ENCODE data around the gene RPL27.
"Not testable (repeated sequence)": the region's sequence is repeated elsewhere in the genome, so short reads cannot be mapped to it uniquely, and the experiment has no call there.

The RPL27 gene

DNA sequence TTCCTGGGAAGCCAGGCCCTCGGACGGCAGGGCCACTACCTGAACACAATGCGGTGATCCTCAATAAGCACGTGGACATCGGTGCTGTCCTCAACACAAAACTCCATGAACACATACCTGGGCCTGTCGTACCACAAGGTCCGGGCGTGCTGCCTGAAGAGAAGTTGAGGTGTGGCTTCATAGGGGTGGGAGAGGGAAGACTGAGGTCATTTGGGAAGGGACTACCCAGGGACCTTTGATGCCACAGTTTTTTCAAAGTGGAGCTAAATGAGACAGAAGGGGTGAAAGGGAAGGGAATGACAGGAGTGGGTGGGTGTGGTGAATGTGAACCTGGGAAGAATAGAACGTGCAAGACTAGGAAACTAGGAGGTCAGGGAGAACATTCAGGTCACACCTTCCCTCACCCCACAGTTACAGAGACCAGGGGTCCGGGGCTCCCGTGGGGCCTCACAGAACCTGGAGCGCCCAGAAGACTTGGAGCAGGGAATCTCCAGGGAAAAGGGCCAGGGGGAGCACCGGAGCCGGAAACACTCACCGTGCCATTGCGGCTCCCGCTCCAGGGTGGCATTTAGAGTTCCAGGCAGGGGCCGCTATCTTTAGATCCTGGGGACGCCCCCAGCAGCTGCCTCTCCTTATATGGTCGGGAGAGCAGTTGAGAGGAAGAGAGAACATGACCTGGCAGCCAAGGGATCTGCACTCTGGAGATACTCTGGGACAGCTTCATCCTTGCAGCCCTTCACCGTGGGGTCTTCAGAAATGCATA is 18.5 kb upstream of the RPL27 start, which contains the start of gene PTGES3L:
Gene PTGES3L, minus strand, starts transcription at position 570 of the 763 bp plus-strand sequence. Its CDS starts 27 bp downstream, at position 543.
- H3K27ac ChIP-seq (ENCODE audit: low read length), result peak within 1 kb of the TSS; percentile 71
- H3K4me1 ChIP-seq (ENCODE audit: control insufficient read depth in 1 of 2, insufficient read depth in 2 of 2, low read length in 2 of 2), result peaks cover 0 to 23% of the 10 kb centered on the region in 2 donors

DNA sequence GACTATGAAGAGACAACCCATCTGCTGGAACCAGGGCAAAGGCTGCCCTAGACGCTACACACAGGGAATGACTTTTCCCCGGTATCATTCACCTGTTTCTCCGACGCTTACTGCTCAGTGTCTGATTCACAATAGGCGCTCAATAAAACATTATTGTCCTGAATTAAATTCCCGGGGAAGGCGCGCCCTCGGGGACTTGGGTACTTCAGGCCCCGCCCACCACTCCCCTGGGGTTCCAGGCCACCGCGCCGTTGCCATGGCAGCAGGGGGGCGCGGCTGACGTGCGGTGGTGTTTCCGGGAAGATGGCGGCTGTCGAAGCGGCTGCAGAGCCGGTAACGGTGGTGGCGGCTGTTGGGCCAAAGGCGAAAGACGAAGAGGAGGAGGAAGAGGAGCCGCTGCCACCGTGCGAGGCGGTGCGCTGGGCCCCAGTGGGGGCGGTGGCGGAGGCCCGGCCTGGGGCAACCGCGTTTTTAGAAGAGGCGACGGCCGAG is 17.9 kb upstream of the RPL27 start, which contains the start of gene RUNDC1:
Gene RUNDC1, plus strand, starts transcription at position 292 of the 492 bp plus-strand sequence. Its CDS starts 12 bp downstream, at position 304.
- H3K4me1 ChIP-seq (ENCODE audit: control insufficient read depth in 1 of 2, insufficient read depth in 2 of 2, low read length in 2 of 2), result peaks cover 0 to 23% of the 10 kb centered on the region in 2 donors
- no peaks in the 10 kb centered on the region for H3K9me3 ChIP-seq (ENCODE audit: control insufficient read depth in 1 of 2, low read length in 2 of 2)
- H3K27me3 ChIP-seq (ENCODE audit: low read depth, low read length), result no peaks in the 10 kb centered on the region
- no peaks in the 10 kb centered on the region for H3K36me3 ChIP-seq (ENCODE audit: control insufficient read depth in 1 of 2, insufficient read depth in 2 of 2, low read length in 2 of 2)
- peak within 1 kb of the TSS; percentile 82 to 97 for H3K4me3 ChIP-seq (ENCODE audit: low read depth in 1 of 2, low read length in 2 of 2)
- H3K27ac ChIP-seq (ENCODE audit: low read length), result peak within 1 kb of the TSS; percentile 71

More for the DNA sequence above, 18.5 kb upstream of the RPL27 start, which contains the start of gene PTGES3L:
- Histone ChIP-seq H3K36me3 (ENCODE audit: control insufficient read depth in 1 of 2, insufficient read depth in 2 of 2, low read length in 2 of 2) (no peaks in the 10 kb centered on the region), H3K9me3 (ENCODE audit: control insufficient read depth in 1 of 2, low read length in 2 of 2) (no peaks in the 10 kb centered on the region), H3K4me3 (ENCODE audit: low read depth in 1 of 2, low read length in 2 of 2) (peak within 1 kb of the TSS; percentile 82 to 97), H3K27me3 (ENCODE audit: low read depth, low read length) (no peaks in the 10 kb centered on the region)

DNA sequence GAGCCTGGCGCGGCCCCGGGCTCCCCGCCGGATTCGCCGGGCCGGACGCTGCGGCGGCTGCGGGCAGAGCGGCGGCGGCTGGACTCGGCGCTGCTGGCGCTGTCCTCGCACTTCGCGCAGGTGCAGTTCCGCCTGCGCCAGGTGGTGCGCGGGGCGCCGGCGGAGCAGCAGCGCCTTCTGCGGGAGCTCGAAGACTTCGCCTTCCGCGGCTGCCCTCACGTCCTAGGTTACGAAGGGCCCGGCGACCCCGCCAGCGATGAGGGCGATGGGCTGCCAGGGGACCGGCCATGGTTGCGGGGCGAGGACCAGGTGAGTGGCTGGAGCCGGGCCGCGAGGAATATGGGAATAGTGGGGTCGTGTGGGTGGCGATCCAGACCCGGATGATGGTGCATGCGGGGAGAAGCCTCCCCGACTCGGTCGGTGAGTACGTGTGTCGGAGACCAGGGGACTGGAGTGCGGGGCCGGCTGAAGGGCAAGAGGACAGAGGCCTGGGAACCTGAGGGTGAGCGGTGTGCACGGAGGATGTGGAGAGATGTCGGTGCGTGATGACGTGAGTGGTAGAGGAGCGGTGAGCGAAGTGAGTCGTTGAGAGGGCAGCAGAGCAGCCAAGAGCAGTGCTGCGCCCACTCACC is 17.3 kb upstream of the RPL27 start:
- Histone ChIP-seq H3K36me3 (ENCODE audit: control insufficient read depth in 1 of 2, insufficient read depth in 2 of 2, low read length in 2 of 2) (no peaks in the 10 kb centered on the region), H3K9me3 (ENCODE audit: control insufficient read depth in 1 of 2, low read length in 2 of 2) (no peaks in the 10 kb centered on the region), H3K4me1 (ENCODE audit: control insufficient read depth in 1 of 2, insufficient read depth in 2 of 2, low read length in 2 of 2) (peaks cover 0 to 25% of the 10 kb centered on the region in 2 donors), H3K4me3 (ENCODE audit: low read depth in 1 of 2, low read length in 2 of 2) (peak overlapping the region; percentile 82 to 97), H3K27ac (ENCODE audit: low read length) (peak overlapping the region; percentile 71), H3K27me3 (ENCODE audit: low read depth, low read length) (no peaks in the 10 kb centered on the region)

- Histone ChIP-seq H3K27me3 (ENCODE audit: low read depth, low read length) (no peaks in the 10 kb centered on the region), H3K4me3 (ENCODE audit: low read depth in 1 of 2, low read length in 2 of 2) (no peak overlapping the region), H3K27ac (ENCODE audit: low read length) (no peak overlapping the region), H3K36me3 (ENCODE audit: control insufficient read depth in 1 of 2, insufficient read depth in 2 of 2, low read length in 2 of 2) (peaks cover 3 to 7% of the 10 kb centered on the region in 2 donors), H3K4me1 (ENCODE audit: control insufficient read depth in 1 of 2, insufficient read depth in 2 of 2, low read length in 2 of 2) (peaks cover 0 to 27% of the 10 kb centered on the region in 2 donors), H3K9me3 (ENCODE audit: control insufficient read depth in 1 of 2, low read length in 2 of 2) (no peaks in the 10 kb centered on the region)
Observed at GRCh38 chr17:42982266-42982665, 16.0 kb upstream of the RPL27 start.

DNA sequence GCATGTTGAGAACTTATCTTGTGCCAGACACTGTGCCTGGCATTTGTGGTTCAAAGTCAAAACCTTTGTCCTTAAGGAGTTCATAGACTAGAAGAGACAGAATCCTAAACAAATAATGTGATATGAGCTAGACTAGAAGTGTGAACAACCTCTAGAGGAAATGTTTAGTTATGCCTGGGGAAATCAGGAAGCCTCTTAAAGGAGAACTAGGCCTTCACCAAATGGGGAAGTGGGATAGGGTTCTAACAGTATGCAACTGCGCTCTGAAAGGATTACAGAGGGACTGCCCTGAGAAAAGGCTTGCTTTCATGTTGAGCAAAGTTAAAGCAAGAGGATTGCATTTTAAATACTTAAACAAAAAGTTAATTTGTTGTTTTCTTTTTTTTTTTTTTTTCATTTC is 13.0 kb upstream of the RPL27 start:
- peaks cover 28 to 32% of the 10 kb centered on the region in 2 donors for H3K36me3 ChIP-seq (ENCODE audit: control insufficient read depth in 1 of 2, insufficient read depth in 2 of 2, low read length in 2 of 2)
- no peaks in the 10 kb centered on the region for H3K9me3 ChIP-seq (ENCODE audit: control insufficient read depth in 1 of 2, low read length in 2 of 2)
- H3K4me3 ChIP-seq (ENCODE audit: low read depth in 1 of 2, low read length in 2 of 2), result no peak overlapping the region
- peaks cover 0 to 21% of the 10 kb centered on the region in 2 donors for H3K4me1 ChIP-seq (ENCODE audit: control insufficient read depth in 1 of 2, insufficient read depth in 2 of 2, low read length in 2 of 2)
- peak overlapping the region; percentile 36 for H3K27ac ChIP-seq (ENCODE audit: low read length)
- H3K27me3 ChIP-seq (ENCODE audit: low read depth, low read length), result no peaks in the 10 kb centered on the region

GRCh38 chr17:42989141-42989540 is 9.1 kb upstream of the RPL27 start:
- Histone ChIP-seq H3K27ac (ENCODE audit: low read length) (no peak overlapping the region), H3K27me3 (ENCODE audit: low read depth, low read length) (no peaks in the 10 kb centered on the region), H3K4me3 (ENCODE audit: low read depth in 1 of 2, low read length in 2 of 2) (no peak overlapping the region), H3K4me1 (ENCODE audit: control insufficient read depth in 1 of 2, insufficient read depth in 2 of 2, low read length in 2 of 2) (peaks cover 0 to 4% of the 10 kb centered on the region in 2 donors), H3K36me3 (ENCODE audit: control insufficient read depth in 1 of 2, insufficient read depth in 2 of 2, low read length in 2 of 2) (peaks cover 49 to 64% of the 10 kb centered on the region in 2 donors), H3K9me3 (ENCODE audit: control insufficient read depth in 1 of 2, low read length in 2 of 2) (no peaks in the 10 kb centered on the region)

DNA sequence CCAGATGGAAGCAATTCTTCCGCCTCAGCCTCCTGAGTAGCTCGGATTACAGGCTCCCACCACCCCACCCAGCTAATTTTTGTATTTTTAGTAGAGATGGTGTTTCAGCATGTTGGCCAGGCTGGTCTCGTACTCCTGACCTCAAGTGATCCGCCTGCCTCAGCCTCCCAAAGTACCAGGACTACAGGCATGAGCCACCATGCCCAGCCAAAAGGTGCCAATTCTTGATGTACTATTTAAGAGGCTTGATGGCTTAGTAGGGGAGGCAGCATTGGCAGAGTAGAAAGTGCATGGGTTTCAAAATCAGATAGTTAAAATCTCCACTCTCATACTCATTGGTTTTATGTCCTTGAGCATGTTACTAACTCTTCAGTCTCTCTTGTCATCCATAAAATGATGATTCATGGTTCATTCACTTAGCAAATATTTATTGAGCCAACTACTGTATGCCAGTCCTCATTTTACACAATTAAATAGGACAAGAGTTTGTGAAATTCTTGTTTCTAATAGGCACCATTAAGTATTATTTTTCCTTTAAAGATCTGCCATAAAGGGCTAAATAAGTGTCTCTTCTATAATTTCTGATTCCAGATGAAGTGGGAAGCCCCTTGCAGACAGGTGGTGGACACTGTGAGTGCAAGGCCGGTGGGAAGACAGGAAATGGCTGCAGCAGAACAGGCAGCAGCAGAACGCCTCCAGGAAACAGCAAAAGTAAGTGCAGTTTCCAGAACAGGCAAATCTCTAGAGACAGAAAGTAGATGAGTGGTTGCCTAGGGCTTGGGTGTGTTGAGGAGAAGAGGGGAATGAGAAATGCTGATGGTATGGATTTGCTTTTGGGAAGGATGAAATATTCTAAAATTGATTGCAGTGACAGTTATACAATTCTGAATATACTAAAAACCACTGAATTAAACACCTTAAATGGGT is 8.2 kb upstream of the RPL27 start:
- H3K27ac ChIP-seq (ENCODE audit: low read length), result no peak overlapping the region
- H3K27me3 ChIP-seq (ENCODE audit: low read depth, low read length), result no peaks in the 10 kb centered on the region
- peaks cover 49 to 64% of the 10 kb centered on the region in 2 donors for H3K36me3 ChIP-seq (ENCODE audit: control insufficient read depth in 1 of 2, insufficient read depth in 2 of 2, low read length in 2 of 2)
- no peak overlapping the region for H3K4me3 ChIP-seq (ENCODE audit: low read depth in 1 of 2, low read length in 2 of 2)
- H3K9me3 ChIP-seq (ENCODE audit: control insufficient read depth in 1 of 2, low read length in 2 of 2), result no peaks in the 10 kb centered on the region
- H3K4me1 ChIP-seq (ENCODE audit: control insufficient read depth in 1 of 2, insufficient read depth in 2 of 2, low read length in 2 of 2), result peaks cover 0 to 3% of the 10 kb centered on the region in 2 donors

- H3K9me3 ChIP-seq (ENCODE audit: control insufficient read depth in 1 of 2, low read length in 2 of 2), result no peaks in the 10 kb centered on the region
- no peaks in the 10 kb centered on the region for H3K27me3 ChIP-seq (ENCODE audit: low read depth, low read length)
- H3K27ac ChIP-seq (ENCODE audit: low read length), result no peak overlapping the region
- no peak overlapping the region for H3K4me3 ChIP-seq (ENCODE audit: low read depth in 1 of 2, low read length in 2 of 2)
- H3K36me3 ChIP-seq (ENCODE audit: control insufficient read depth in 1 of 2, insufficient read depth in 2 of 2, low read length in 2 of 2), result peaks cover 49 to 64% of the 10 kb centered on the region in 2 donors
- no peaks in the 10 kb centered on the region for H3K4me1 ChIP-seq (ENCODE audit: control insufficient read depth in 1 of 2, insufficient read depth in 2 of 2, low read length in 2 of 2)
Observed at GRCh38 chr17:42991471-42991870, 6.7 kb upstream of the RPL27 start.

- Histone ChIP-seq H3K36me3 (ENCODE audit: control insufficient read depth in 1 of 2, insufficient read depth in 2 of 2, low read length in 2 of 2) (peaks cover 41 to 54% of the 10 kb centered on the region in 2 donors), H3K27me3 (ENCODE audit: low read depth, low read length) (no peaks in the 10 kb centered on the region), H3K4me3 (ENCODE audit: low read depth in 1 of 2, low read length in 2 of 2) (no peak overlapping the region), H3K9me3 (ENCODE audit: control insufficient read depth in 1 of 2, low read length in 2 of 2) (no peaks in the 10 kb centered on the region), H3K27ac (ENCODE audit: low read length) (no peak overlapping the region), H3K4me1 (ENCODE audit: control insufficient read depth in 1 of 2, insufficient read depth in 2 of 2, low read length in 2 of 2) (peaks cover 0 to 7% of the 10 kb centered on the region in 2 donors)
Observed at GRCh38 chr17:42992872-42993271, 5.3 kb upstream of the RPL27 start.

GRCh38 chr17:42993913-42994312 is 4.3 kb upstream of the RPL27 start:
- H3K9me3 ChIP-seq (ENCODE audit: control insufficient read depth in 1 of 2, low read length in 2 of 2); H3K27me3 ChIP-seq (ENCODE audit: low read depth, low read length); H3K27ac ChIP-seq (ENCODE audit: low read length); H3K4me3 ChIP-seq (ENCODE audit: low read depth in 1 of 2, low read length in 2 of 2): not testable (repeated sequence)
- Histone ChIP-seq H3K4me1 (ENCODE audit: control insufficient read depth in 1 of 2, insufficient read depth in 2 of 2, low read length in 2 of 2) (peaks cover 0 to 10% of the 10 kb centered on the region in 2 donors), H3K36me3 (ENCODE audit: control insufficient read depth in 1 of 2, insufficient read depth in 2 of 2, low read length in 2 of 2) (peaks cover 33 to 51% of the 10 kb centered on the region in 2 donors)

All from muscle layer of duodenum (tissue), 2 donors.